ENCODE measurements around the gene CLTC. TPM values are rescaled to one million over a fixed set of nuclear protein-coding genes. Genes with fewer than 3 reads are reported as not detected.

Gene CLTC
- total RNA-seq, 1 donor from 2014 or later, result 213 TPM

GRCh38 chr17:59669944-59670343, 50.2 kb downstream of the CLTC start:
- DNase-seq (ENCODE audit: low spot score) (no peak), ATAC-seq (no peak)
- intact Hi-C loops (cut with DNase I), result no loop called here

GRCh38 chr17:59671386-59671785, 51.7 kb downstream of the CLTC start:
- intact Hi-C loops (cut with DNase I), result no loop called here
- DNase-seq (ENCODE audit: low spot score), result no peak
- no peak for ATAC-seq

- ATAC-seq, result no peak
- intact Hi-C loops (cut with DNase I), result no loop called here
- DNase-seq (ENCODE audit: low spot score), result no peak
Measured at GRCh38 chr17:59675231-59675630, 55.5 kb downstream of the CLTC start.

GRCh38 chr17:59676716-59677115, 57.0 kb downstream of the CLTC start:
- intact Hi-C loops (cut with DNase I), result no loop called here
- ATAC-seq (no peak), DNase-seq (ENCODE audit: low spot score) (no peak)

- intact Hi-C loops (cut with DNase I), result no loop called here
- ATAC-seq (no peak), DNase-seq (ENCODE audit: low spot score) (no peak)
Measured at GRCh38 chr17:59678918-59679317, 59.2 kb downstream of the CLTC start.

GRCh38 chr17:59680314-59680713, 60.6 kb downstream of the CLTC start:
- no peak for DNase-seq (ENCODE audit: low spot score)
- intact Hi-C loops (cut with DNase I), result no loop called here
- no peak for ATAC-seq

- DNase-seq (ENCODE audit: low spot score), result no peak
- ATAC-seq, result no peak
- intact Hi-C loops (cut with DNase I), result no loop called here
Measured at GRCh38 chr17:59683283-59683682, 63.6 kb downstream of the CLTC start.

- DNase-seq (ENCODE audit: low spot score), result no peak
- intact Hi-C loops (cut with DNase I), result no loop called here
- no peak for ATAC-seq
Measured at GRCh38 chr17:59684967-59685366, 65.3 kb downstream of the CLTC start.

- ATAC-seq (no peak), DNase-seq (ENCODE audit: low spot score) (no peak)
- intact Hi-C loops (cut with DNase I), result no loop called here
Measured at GRCh38 chr17:59688008-59688407, 68.3 kb downstream of the CLTC start.

- ATAC-seq (no peak), DNase-seq (ENCODE audit: low spot score) (no peak)
- intact Hi-C loops (cut with DNase I), result no loop called here
Measured at GRCh38 chr17:59688496-59688895, 68.8 kb downstream of the CLTC start.

GRCh38 chr17:59693582-59693981, 73.9 kb downstream of the CLTC start:
- ATAC-seq (no peak), DNase-seq (ENCODE audit: low spot score) (no peak)
- intact Hi-C loops (cut with DNase I), result no loop called here

- DNase-seq (ENCODE audit: low spot score) (no peak), ATAC-seq (no peak)
- intact Hi-C loops (cut with DNase I), result no loop called here
Measured at GRCh38 chr17:59694344-59694743, 74.6 kb downstream of the CLTC start.

GRCh38 chr17:59695945-59696681, 76.4 kb downstream of the CLTC start:
- no peak for ATAC-seq
- intact Hi-C loops (cut with DNase I), result no loop called here
- no peak for DNase-seq (ENCODE audit: low spot score)

GRCh38 chr17:59696682-59697277, 77.1 kb downstream of the CLTC start:
- intact Hi-C loops (cut with DNase I), result no loop called here
- DNase-seq (ENCODE audit: low spot score), result no peak
- no peak for ATAC-seq

- no peak for ATAC-seq
- intact Hi-C loops (cut with DNase I), result no loop called here
- no peak for DNase-seq (ENCODE audit: low spot score)
Measured at GRCh38 chr17:59698143-59698542, 78.4 kb downstream of the CLTC start.

- DNase-seq (ENCODE audit: low spot score), result no peak
- intact Hi-C loops (cut with DNase I), result no loop called here
- ATAC-seq, result no peak
Measured at GRCh38 chr17:59699218-59699617, 79.5 kb downstream of the CLTC start.

GRCh38 chr17:59699786-59700185, 80.1 kb downstream of the CLTC start:
- intact Hi-C loops (cut with DNase I), result no loop called here
- ATAC-seq (no peak), DNase-seq (ENCODE audit: low spot score) (no peak)

- no peak for ATAC-seq
- no peak for DNase-seq (ENCODE audit: low spot score)
- intact Hi-C loops (cut with DNase I), result no loop called here
Measured at GRCh38 chr17:59702304-59702703, 82.6 kb downstream of the CLTC start.

GRCh38 chr17:59707149-59707970, 87.7 kb downstream of the CLTC start, which contains the start of the genes PTRH2 and VMP1:
PTRH2 (minus strand) TSS chr17:59707430; CDS start chr17:59697978, 9,452 bp downstream.
VMP1 (plus strand) TSS chr17:59707654; CDS start chr17:59731447, 23,793 bp downstream.
- DNase-seq (ENCODE audit: low spot score) (peak; percentile 98), ATAC-seq (peak; percentile 100)
- intact Hi-C loops (cut with DNase I), result no loop called here

GRCh38 chr17:59707971-59708430, 88.3 kb downstream of the CLTC start:
- DNase-seq (ENCODE audit: low spot score), result no peak
- intact Hi-C loops (cut with DNase I), result no loop called here
- peak; percentile 28 for ATAC-seq
